ENCODE results near the gene MRRF.

MRRF gene

GRCh38 chr9:122333169-122333808 is 68.6 kb downstream of the MRRF start:
- no peak for DNase-seq

GRCh38 chr9:122334916-122335315 is 70.2 kb downstream of the MRRF start:
- no peak for DNase-seq

GRCh38 chr9:122336189-122336588 is 71.5 kb downstream of the MRRF start:
- no peak for DNase-seq

GRCh38 chr9:122336866-122337555 is 72.3 kb downstream of the MRRF start:
- DNase-seq = no peak

GRCh38 chr9:122337556-122337929 is 72.9 kb downstream of the MRRF start:
- no peak for DNase-seq

GRCh38 chr9:122338536-122338935 is 73.9 kb downstream of the MRRF start:
- no peak for DNase-seq

- no peak for DNase-seq
These were observed 74.3 kb downstream of the MRRF start for GRCh38 chr9:122338994-122339393.

GRCh38 chr9:122339579-122339978 is 74.9 kb downstream of the MRRF start:
- no peak for DNase-seq

- DNase-seq = no peak
These were observed 75.5 kb downstream of the MRRF start for GRCh38 chr9:122340161-122340560.

GRCh38 chr9:122342323-122343050 is 77.8 kb downstream of the MRRF start:
- DNase-seq = no peak

- no peak for DNase-seq
These were observed 82.0 kb downstream of the MRRF start for GRCh38 chr9:122346478-122347347.

GRCh38 chr9:122347348-122348287 is 82.9 kb downstream of the MRRF start:
- peak; percentile 4 for DNase-seq

GRCh38 chr9:122348288-122348777 is 83.7 kb downstream of the MRRF start:
- no peak for DNase-seq

GRCh38 chr9:122348791-122349190 is 84.1 kb downstream of the MRRF start:
- DNase-seq = no peak

- no peak for DNase-seq
These were observed 84.5 kb downstream of the MRRF start for GRCh38 chr9:122349201-122349600.

- peak; percentile 76 for DNase-seq
These were observed 86.1 kb downstream of the MRRF start for GRCh38 chr9:122350577-122351355.

GRCh38 chr9:122354536-122355199 is 90.0 kb downstream of the MRRF start:
- DNase-seq = no peak

GRCh38 chr9:122355336-122355875 is 90.7 kb downstream of the MRRF start:
- no peak for DNase-seq

GRCh38 chr9:122356627-122357026 is 91.9 kb downstream of the MRRF start:
- DNase-seq = no peak

GRCh38 chr9:122360891-122361290 is 96.2 kb downstream of the MRRF start:
- DNase-seq = no peak
